LNCaP clone FGC (cell line): ENCODE results near the gene TTC31.
A peak's percentile ranks its signal among the peaks of the same experiment; 100 is the strongest.

Experiments used
- DNase-seq: peaks from one replicate; pipeline ENCODE4 v3.0.0-alpha.2; 2011; ENCODE audit warnings: low read depth
- H3K4me3 ChIP-seq: 2 replicates; pipeline ENCODE4 v1.5.1; 2011; ENCODE audit warnings: mild to moderate bottlenecking, low read depth, low read length, control low read depth
- TF ChIP-seq, protein P1 (sequence below): IDR thresholded peaks from 2 replicates; pipeline ENCODE4 v1.5.1; 2012; ENCODE audit warnings: mild to moderate bottlenecking; ENCODE audit not compliant: control insufficient read depth, insufficient read depth; ENCODE audit errors: extremely low read depth

TTC31 gene

DNA sequence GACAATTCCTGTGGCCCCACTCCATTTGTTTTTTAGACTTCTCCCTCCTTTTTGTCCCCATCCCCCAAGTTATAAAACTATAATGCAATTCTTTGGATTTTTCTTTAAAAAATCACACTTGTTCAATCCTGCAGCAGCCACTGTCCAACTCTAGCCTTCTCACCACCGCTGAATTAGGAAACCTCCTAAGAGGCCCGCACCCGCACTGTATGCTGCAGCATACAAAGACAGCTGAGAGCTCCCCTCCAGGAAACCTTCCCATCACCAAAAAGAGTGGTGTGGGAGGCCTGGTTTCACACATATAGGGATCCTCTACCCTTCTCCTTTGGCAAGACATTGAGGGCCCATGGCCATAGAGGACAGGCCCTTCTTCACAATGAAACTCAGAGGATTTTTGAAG is 21.7 kb downstream of the TTC31 start:
- TF ChIP-seq, protein P1, sequence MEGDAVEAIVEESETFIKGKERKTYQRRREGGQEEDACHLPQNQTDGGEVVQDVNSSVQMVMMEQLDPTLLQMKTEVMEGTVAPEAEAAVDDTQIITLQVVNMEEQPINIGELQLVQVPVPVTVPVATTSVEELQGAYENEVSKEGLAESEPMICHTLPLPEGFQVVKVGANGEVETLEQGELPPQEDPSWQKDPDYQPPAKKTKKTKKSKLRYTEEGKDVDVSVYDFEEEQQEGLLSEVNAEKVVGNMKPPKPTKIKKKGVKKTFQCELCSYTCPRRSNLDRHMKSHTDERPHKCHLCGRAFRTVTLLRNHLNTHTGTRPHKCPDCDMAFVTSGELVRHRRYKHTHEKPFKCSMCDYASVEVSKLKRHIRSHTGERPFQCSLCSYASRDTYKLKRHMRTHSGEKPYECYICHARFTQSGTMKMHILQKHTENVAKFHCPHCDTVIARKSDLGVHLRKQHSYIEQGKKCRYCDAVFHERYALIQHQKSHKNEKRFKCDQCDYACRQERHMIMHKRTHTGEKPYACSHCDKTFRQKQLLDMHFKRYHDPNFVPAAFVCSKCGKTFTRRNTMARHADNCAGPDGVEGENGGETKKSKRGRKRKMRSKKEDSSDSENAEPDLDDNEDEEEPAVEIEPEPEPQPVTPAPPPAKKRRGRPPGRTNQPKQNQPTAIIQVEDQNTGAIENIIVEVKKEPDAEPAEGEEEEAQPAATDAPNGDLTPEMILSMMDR, result no peak
- DNase-seq, result no peak
- H3K4me3 ChIP-seq, result no peak overlapping the region

DNA sequence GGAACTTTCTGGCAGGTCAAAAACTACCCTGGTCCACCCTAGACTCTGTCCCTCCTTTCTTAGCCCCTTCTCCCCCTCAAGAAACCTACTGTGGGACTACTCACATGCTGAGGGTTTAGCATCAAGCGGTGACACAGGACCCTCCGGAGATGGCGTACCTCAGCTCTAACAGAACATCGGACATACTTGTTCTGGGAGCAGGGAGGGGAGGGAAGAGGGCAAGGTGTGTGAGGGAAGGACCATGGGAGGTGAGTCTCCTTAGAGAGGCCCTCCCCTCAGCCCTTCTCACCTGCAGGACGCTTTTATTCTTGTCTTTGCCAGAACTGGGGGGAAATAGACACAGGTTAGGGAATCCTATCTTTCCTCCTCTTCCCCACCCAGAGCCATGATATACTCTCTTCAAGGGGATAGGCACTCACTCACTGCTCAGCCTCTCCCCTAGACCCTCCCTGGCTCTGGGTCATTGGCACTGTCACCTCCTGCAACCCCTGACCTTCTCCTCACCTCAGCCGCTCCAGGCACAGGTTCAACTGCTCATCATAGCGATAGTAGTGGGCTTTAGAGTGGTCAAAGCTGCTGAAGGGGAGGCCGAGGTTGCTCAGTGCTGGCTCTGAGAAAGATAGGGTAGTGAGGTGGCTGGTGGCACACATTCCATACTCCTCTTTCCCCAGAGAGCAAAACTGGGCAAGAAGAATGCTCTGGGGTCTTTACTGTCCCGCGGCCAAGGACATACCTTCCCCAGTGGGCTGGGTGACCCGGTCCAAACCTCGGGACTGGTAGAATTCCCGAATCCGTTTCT is 22.8 kb downstream of the TTC31 start:
- DNase-seq, result no peak
- TF ChIP-seq, protein P1, result no peak
- no peak overlapping the region for H3K4me3 ChIP-seq

DNA sequence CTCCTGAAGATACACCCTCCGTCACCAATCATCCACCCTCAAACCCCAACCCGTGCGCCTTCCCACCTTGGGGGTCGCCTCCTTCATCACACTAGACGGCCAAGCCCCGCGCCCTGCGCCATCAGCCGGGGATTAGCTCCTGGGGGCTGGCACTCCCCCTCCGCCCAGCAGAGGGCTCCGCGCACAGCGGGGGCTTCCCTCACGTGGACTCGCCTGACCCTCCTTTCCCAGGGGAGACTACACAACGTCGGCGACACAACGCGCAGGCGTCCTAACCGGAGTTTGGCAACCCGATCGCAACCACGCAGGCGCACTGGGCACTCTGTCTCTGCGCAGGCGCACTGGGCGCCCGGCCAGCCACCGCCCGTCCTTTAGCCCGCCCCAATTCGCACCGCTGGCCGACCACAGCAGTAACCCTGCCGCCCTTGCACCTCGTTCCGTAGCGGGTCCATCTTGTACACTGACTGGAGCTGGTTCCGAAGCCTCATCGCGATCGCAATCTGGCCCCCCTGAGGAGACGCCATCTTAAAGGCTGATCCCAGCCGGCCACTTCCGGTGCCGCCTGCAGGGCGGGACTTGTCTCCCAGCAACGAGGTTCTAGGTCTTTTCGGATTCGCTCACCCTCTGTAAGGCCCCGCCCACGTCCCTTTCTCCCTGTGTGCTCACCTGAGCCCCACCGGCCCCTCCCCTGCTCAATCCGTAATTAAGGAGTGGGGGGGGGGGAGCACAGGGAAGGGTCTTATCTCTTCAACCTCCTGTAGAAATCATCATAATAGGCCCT is 24.5 kb downstream of the TTC31 start, which contains the start of gene PCGF1:
PCGF1 (minus strand) TSS at position 551 of the 781 bp plus-strand sequence; CDS start at position 524, 27 bp downstream.
- DNase-seq, result peak; percentile 88
- peak within 1 kb of the TSS; percentile 61 for H3K4me3 ChIP-seq
- TF ChIP-seq, protein P1, result no peak

DNA sequence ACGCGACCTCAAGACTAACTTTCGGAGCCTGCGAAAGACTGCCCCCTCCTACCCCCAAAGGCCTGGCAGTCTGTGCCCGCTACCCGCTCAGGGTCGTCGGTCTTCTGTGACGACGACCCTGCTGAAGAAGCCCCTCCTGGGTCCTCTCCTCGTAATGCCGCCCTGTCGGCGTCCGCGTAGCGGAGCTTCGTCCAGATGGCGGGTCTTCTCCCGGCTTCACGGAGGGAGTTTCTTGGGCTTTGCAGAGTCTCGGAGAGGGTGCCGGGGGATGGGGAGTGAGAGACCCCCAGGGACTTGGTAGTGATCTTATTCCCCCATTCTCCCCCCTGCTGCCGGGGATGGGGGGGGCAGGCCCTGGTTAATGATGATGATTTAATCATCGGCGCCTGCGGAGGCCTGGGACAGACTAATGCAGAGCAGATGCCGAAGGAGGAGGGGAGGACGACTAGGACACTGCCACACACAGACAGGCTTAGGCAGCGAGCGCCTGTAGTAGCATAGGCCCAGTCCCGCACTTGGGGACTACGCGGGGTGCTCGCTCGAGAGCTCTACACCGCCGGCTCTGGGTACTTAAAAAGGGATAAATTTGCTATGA is 25.1 kb downstream of the TTC31 start:
- no peak for DNase-seq
- TF ChIP-seq, protein P1, result no peak

DNA sequence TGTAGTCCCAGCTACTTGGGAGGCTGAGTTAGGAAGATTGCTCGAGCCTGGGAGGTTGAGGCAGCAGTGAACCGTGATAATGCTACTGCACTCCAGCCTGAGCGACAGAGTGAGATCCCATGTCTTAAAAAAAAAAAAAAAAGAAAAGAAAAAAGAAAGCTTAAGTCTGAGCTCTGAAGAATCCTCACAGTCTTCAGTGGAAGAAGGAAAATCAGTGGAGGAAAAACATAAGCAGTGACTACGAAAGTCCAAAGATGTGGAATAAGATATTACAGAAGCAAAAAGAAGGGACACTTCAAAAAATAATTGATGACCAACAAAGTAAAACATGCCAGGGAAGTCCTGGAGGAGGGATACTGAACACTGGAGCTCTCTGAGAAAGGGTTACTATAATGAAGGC is 27.4 kb downstream of the TTC31 start:
- no peak overlapping the region for H3K4me3 ChIP-seq
- TF ChIP-seq, protein P1, result no peak
- no peak for DNase-seq

More for the DNA sequence above, 25.1 kb downstream of the TTC31 start:
- peak overlapping the region; percentile 61 for H3K4me3 ChIP-seq

DNA sequence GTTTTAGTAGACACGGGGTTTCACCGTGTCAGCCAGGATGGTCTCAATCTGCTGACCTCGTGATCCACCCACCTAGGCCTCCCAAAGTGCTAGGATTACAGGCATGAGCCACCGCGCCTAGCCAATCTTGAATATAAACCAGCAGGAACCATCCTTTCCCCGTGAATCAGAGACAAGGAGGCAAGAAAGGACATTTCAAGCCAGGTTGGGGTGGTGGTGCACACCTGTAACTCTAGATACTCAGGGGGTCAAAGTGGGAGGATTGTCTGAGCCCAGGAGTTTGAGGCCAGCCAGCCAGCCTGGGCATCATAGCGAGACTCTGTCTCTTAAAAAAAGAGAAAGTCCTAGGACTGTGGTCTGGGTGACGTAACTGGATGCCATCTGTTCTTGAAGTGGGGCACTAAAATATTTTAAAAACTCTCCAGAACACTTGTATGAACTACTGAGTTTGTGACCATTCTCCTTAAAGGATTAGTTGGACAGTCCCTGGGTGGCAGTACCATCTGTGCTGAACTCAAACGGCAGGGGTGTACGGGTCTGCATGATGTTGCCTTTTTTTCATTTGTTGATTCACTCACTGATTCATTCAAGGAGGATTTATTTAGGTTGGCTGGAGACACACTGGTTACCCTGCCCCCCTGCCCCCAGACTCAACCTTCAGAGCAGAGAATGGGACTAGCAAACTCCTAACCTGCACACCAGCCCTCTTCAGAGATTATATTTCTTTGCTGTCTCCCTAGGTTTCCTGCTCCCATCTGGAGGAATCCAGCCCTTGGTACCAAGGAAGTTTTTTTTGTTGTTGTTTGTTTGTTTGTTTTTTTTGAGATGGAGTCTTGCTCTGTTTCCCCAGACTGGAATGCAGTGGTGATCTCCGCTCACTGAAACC is 28.5 kb downstream of the TTC31 start:
- no peak overlapping the region for H3K4me3 ChIP-seq
- no peak for DNase-seq
- TF ChIP-seq, protein P1, result no peak
